Keratinocyte (primary cell): Measurements from ENCODE around the gene STYK1. TPM values are rescaled to one million over a fixed set of nuclear protein-coding genes. Genes with fewer than 3 reads are reported as not detected.
A peak's percentile ranks its signal among the peaks of the same experiment; 100 is the strongest.

ENCODE experiments used
- DNase-seq: peaks from one replicate; pipeline ENCODE4 v3.0.0-alpha.2; 2011; ENCODE audit warnings: low read depth, missing footprints, low spot score
- FAIRE-seq: peaks from 2 replicates; lab custom pipeline; 2011; peaks lifted over from hg19 to GRCh38; lab: Jason Lieb, UNC
- H2AFZ ChIP-seq: 2 replicates; pipeline ENCODE4 v1.6.0; 2012; ENCODE audit warnings: low read length, control low read depth, inconsistent platforms; ENCODE audit not compliant: control insufficient read depth
- H3K27ac ChIP-seq: 2 replicates; pipeline ENCODE4 v1.5.1; 2011; ENCODE audit warnings: low read length; ENCODE audit not compliant: control insufficient read depth, insufficient read depth
- H3K27me3 ChIP-seq: 3 replicates; pipeline ENCODE4 v1.6.0; 2011; ENCODE audit warnings: low read length; ENCODE audit not compliant: control insufficient read depth, insufficient read depth; ENCODE audit errors: extremely low read depth
- H3K36me3 ChIP-seq, 2 experiments: 2 replicates in 1 of 2; 3 replicates in 1 of 2; pipeline ENCODE4 v1.5.1; 2011; ENCODE audit warnings: low read length in 2 of 2, mild to moderate bottlenecking in 1 of 2; ENCODE audit not compliant: control insufficient read depth in 2 of 2, insufficient read depth in 2 of 2; ENCODE audit errors: extremely low read depth in 1 of 2
- H3K4me1 ChIP-seq: 3 replicates; pipeline ENCODE4 v1.5.1; 2011; ENCODE audit warnings: low read length; ENCODE audit not compliant: control insufficient read depth, insufficient read depth; ENCODE audit errors: extremely low read depth
- H3K4me2 ChIP-seq: 3 replicates; pipeline ENCODE4 v1.6.0; 2011; ENCODE audit warnings: low read depth, low read length; ENCODE audit not compliant: control insufficient read depth, insufficient read depth; ENCODE audit errors: extremely low read depth
- H3K4me3 ChIP-seq, 3 experiments: fragments of 200-600 bp in 1 of 3; sonication (generic) in 1 of 3; 2 replicates in 2 of 3; 3 replicates in 1 of 3; pipeline ENCODE4 v1.5.1; 2011 to 2016; ENCODE audit warnings: low read length in 3 of 3, mild to moderate bottlenecking in 3 of 3, control low read depth in 2 of 3, inconsistent platforms in 1 of 3, low read depth in 1 of 3, mixed read lengths in 1 of 3, mixed run types in 1 of 3, moderate library complexity in 1 of 3; ENCODE audit not compliant: control insufficient read depth in 2 of 3, insufficient read depth in 2 of 3; ENCODE audit errors: extremely low read depth in 1 of 3
- H3K79me2 ChIP-seq: 2 replicates; pipeline ENCODE4 v1.6.0; 2012; ENCODE audit warnings: low read length; ENCODE audit not compliant: control insufficient read depth, insufficient read depth
- H3K9ac ChIP-seq: 3 replicates; pipeline ENCODE4 v1.6.0; 2011; ENCODE audit warnings: low read length; ENCODE audit not compliant: control insufficient read depth, insufficient read depth; ENCODE audit errors: extremely low read depth
- H3K9me1 ChIP-seq: 3 replicates; pipeline ENCODE4 v1.6.0; 2011; ENCODE audit warnings: low read length; ENCODE audit not compliant: control insufficient read depth, insufficient read depth; ENCODE audit errors: extremely low read depth
- H3K9me3 ChIP-seq: 2 replicates; pipeline ENCODE4 v1.5.1; 2012; ENCODE audit warnings: low read depth, low read length; ENCODE audit not compliant: control insufficient read depth
- H4K20me1 ChIP-seq: 3 replicates; pipeline ENCODE4 v1.6.0; 2011; ENCODE audit warnings: low read length; ENCODE audit not compliant: control insufficient read depth, insufficient read depth; ENCODE audit errors: extremely low read depth
- CTCF ChIP-seq, 3 experiments: IDR thresholded peaks in 1 of 3; conservative IDR thresholded peaks in 1 of 3; optimal IDR thresholded peaks in 1 of 3; 2 replicates in 2 of 3; 3 replicates in 1 of 3; pipeline versions ENCODE3 to v1.5.1; 2011; ENCODE audit warnings: low read length in 3 of 3, mild to moderate bottlenecking in 3 of 3, moderate library complexity in 2 of 3, control low read depth in 1 of 3, inconsistent platforms in 1 of 3; ENCODE audit not compliant: insufficient read depth in 2 of 3; ENCODE audit errors: extremely low read depth in 1 of 3
- EZH2 ChIP-seq: IDR thresholded peaks from one replicate; pipeline ENCODE4 v1.6.1; 2012; ENCODE audit warnings: inconsistent platforms, mild to moderate bottlenecking, low read length, moderate library complexity
- dilution Hi-C: fragments of 300-500 bp; cut with MboI; formaldehyde crosslinking; loops from one replicate; pipeline ENCODE4 v1.7.0; 2020; ENCODE audit warnings: low sequenced_read_pairs; ENCODE audit not compliant: extremely low pct_ligation_motif_present
- polyA plus RNA-seq, 5 experiments: library from polyadenylated mRNA; depleted of rRNA in 3 of 5; stranded (reverse) in 3 of 5; stranded (forward) in 1 of 5; unstranded in 1 of 5; fragments of >200 nt; gene quantifications; 1 replicate in 1 of 5; 2 replicates in 3 of 5; 3 replicates in 1 of 5; pipeline versions ENCODE4 v1.2.1 to v1.2.3, GENCODE V29; 2011 to 2012; ENCODE audit warnings: missing spikeins in 2 of 5, low read depth in 1 of 5, low replicate concordance in 1 of 5

The STYK1 gene
- polyA plus RNA-seq, 1 donor (not counting 4 experiments of a cell fraction or from before 2014, with no cell fraction given), result 2.8 TPM

GRCh38 chr12:10613349-10614055 is 60.4 kb downstream of the STYK1 start, which contains the start of gene MAGOHB:
Gene MAGOHB (minus strand): TSS chr12:10613609. CDS start chr12:10613532, 77 bp downstream.
- DNase-seq (peak; percentile 76), FAIRE-seq (peak; percentile 71)
- H3K9me1 ChIP-seq, result no peaks in the 10 kb centered on the region
- no peaks in the 10 kb centered on the region for H3K9me3 ChIP-seq
- H3K4me2 ChIP-seq, result peak within 1 kb of the TSS; percentile 99
- peak within 1 kb of the TSS; percentile 77 to 97 (median 82) for H3K4me3 ChIP-seq
- peaks cover 26% of the 10 kb centered on the region for H3K4me1 ChIP-seq
- H3K27ac ChIP-seq, result peak within 1 kb of the TSS; percentile 99
- dilution Hi-C loops, result no loop called here
- H3K27me3 ChIP-seq, result no peaks in the 10 kb centered on the region
- no peaks in the 10 kb centered on the region for H4K20me1 ChIP-seq
- peak within 1 kb of the TSS; percentile 99 for H3K9ac ChIP-seq
- TF ChIP-seq EZH2 (no peak), CTCF (optimal IDR thresholded peaks at IDR 0.05 in 1 of 3, IDR thresholded peaks at IDR 0.05 in 1 of 3, conservative IDR thresholded peaks at IDR 0.05 in 1 of 3; ENCODE audit: extremely low read depth in 1 of 3, insufficient read depth in 2 of 3, low read length in 3 of 3) (no peak)
- H3K36me3 ChIP-seq, result peaks cover 0 to 3% of the 10 kb centered on the region in 2 experiments
- H2AFZ ChIP-seq, result peak within 1 kb of the TSS; percentile 91
- H3K79me2 ChIP-seq, result peaks cover 22% of the 10 kb centered on the region

GRCh38 chr12:10612984-10613348 is 60.9 kb downstream of the STYK1 start:
- Histone ChIP-seq H2AFZ (peak overlapping the region; percentile 91), H3K4me3 (peak overlapping the region; percentile 77 to 97 (median 82)), H3K9me1 (no peaks in the 10 kb centered on the region), H3K9ac (peak overlapping the region; percentile 99), H3K4me1 (peaks cover 22% of the 10 kb centered on the region), H3K27me3 (no peaks in the 10 kb centered on the region), H3K79me2 (peaks cover 22% of the 10 kb centered on the region), H4K20me1 (no peaks in the 10 kb centered on the region), H3K4me2 (peak overlapping the region; percentile 99), H3K27ac (peak overlapping the region; percentile 99), H3K9me3 (no peaks in the 10 kb centered on the region), H3K36me3 (peaks cover 0 to 3% of the 10 kb centered on the region in 2 experiments)
- TF ChIP-seq CTCF (optimal IDR thresholded peaks at IDR 0.05 in 1 of 3, IDR thresholded peaks at IDR 0.05 in 1 of 3, conservative IDR thresholded peaks at IDR 0.05 in 1 of 3; ENCODE audit: extremely low read depth in 1 of 3, insufficient read depth in 2 of 3, low read length in 3 of 3) (no peak), EZH2 (no peak)
- FAIRE-seq (no peak), DNase-seq (no peak)
- dilution Hi-C loops, result no loop called here
